AG04450 (cell line): Measurements from ENCODE around the gene CBLN3. TPM values are rescaled to one million over a fixed set of nuclear protein-coding genes. Genes with fewer than 3 reads are reported as not detected.

Source experiments
- CTCF ChIA-PET: fragments of 300-600, 350-600 bp; formaldehyde crosslinking; extraction: SDS; loops from one replicate; lab custom pipeline; 2022; ENCODE audit warnings: antibody characterized with exemption, inconsistent platforms; lab: Charles Lee
- POLR2A ChIA-PET: fragments of 350-600 bp; formaldehyde crosslinking; extraction: SDS; loops from one replicate; lab custom pipeline; 2021; ENCODE audit warnings: antibody characterized with exemption, inconsistent platforms; lab: Yijun Ruan, JAX
- DNase-seq: peaks from one replicate; pipeline ENCODE4 v3.0.0-alpha.2; 2011; ENCODE audit warnings: low read depth, low spot score
- H3K27ac ChIP-seq: one replicate; pipeline ENCODE4 v1.5.1; 2012; ENCODE audit warnings: low read depth, low read length, control low read depth
- H3K27me3 ChIP-seq: one replicate; pipeline ENCODE4 v1.6.0; 2012; ENCODE audit warnings: low read length; ENCODE audit not compliant: control insufficient read depth, insufficient read depth
- H3K4me3 ChIP-seq: 2 replicates; pipeline ENCODE4 v1.5.1; 2011; ENCODE audit warnings: mild to moderate bottlenecking, low read depth, low read length, control low read depth
- H3K9me3 ChIP-seq: 2 replicates; pipeline ENCODE4 v1.5.1; 2012; ENCODE audit warnings: low read length; ENCODE audit not compliant: control insufficient read depth, insufficient read depth
- CTCF ChIP-seq: IDR thresholded peaks from 2 replicates; pipeline ENCODE4 v1.5.1; 2011; ENCODE audit warnings: low read depth, low read length, control low read depth, inconsistent platforms
- polyA plus RNA-seq: library from polyadenylated mRNA; depleted of rRNA; stranded (reverse); fragments of >200 nt; gene quantifications from 2 replicates; pipeline ENCODE4 v1.2.3, GENCODE V29; 2011

CBLN3 gene
- polyA plus RNA-seq, 1 experiment = 1.8 TPM

- POLR2A ChIA-PET = interaction anchor here (0.6 to 2.2 kb wide), 6 partner anchors 38 to 196 kb away, joined by 3 to 13 read pairs (median 4); partner anchors contain the start of genes GZMB and NYNRIN
- H3K27ac ChIP-seq = no peak overlapping the region
- H3K27me3 ChIP-seq = no peaks in the 10 kb centered on the region
- CTCF ChIA-PET = interaction anchor here (0.5 to 13.3 kb wide), 23 partner anchors 12 to 1555 kb away, joined by 3 to 712 read pairs (median 5); partner anchors contain the start of genes ADCY4, CIDEB, LTB4R2 and RIPK3
- TF ChIP-seq CTCF = no peak
- DNase-seq = no peak
- no peaks in the 10 kb centered on the region; the same call in 1 of the 2 replicates for H3K9me3 ChIP-seq
- no peak overlapping the region for H3K4me3 ChIP-seq
These were observed 7.7 kb upstream of the CBLN3 start for GRCh38 chr14:24437020-24437735.

- DNase-seq = peak; percentile 49
- peak; percentile 83 for TF ChIP-seq CTCF
- no peak overlapping the region for H3K4me3 ChIP-seq
- ChIA-PET POLR2A (interaction anchor here (1.2 to 2.2 kb wide), 3 partner anchors 38 to 104 kb away, joined by 4 to 13 read pairs (median 8); partner anchors contain the start of gene NYNRIN), CTCF (interaction anchor here (0.5 to 13.3 kb wide), 27 partner anchors 11 to 1554 kb away, joined by 3 to 712 read pairs (median 4); partner anchors contain the start of genes ADCY4, CIDEB, LTB4R2 and RABGGTA)
- H3K27ac ChIP-seq = peak overlapping the region; percentile 21
- no peaks in the 10 kb centered on the region for H3K27me3 ChIP-seq
- H3K9me3 ChIP-seq = no peaks in the 10 kb centered on the region; the same call in 1 of the 2 replicates
These were observed 7.0 kb upstream of the CBLN3 start for GRCh38 chr14:24436355-24437019.

GRCh38 chr14:24435998-24436354, 6.5 kb upstream of the CBLN3 start:
- H3K27ac ChIP-seq = no peak overlapping the region
- no peak overlapping the region for H3K4me3 ChIP-seq
- TF ChIP-seq CTCF = no peak
- DNase-seq = no peak
- POLR2A ChIA-PET = interaction anchor here (1.2 to 2.2 kb wide), 3 partner anchors 37 to 103 kb away, joined by 4 to 13 read pairs (median 8); partner anchors contain the start of gene NYNRIN
- H3K9me3 ChIP-seq = no peaks in the 10 kb centered on the region; the same call in 1 of the 2 replicates
- no peaks in the 10 kb centered on the region for H3K27me3 ChIP-seq
- CTCF ChIA-PET = interaction anchor here (0.6 to 13.3 kb wide), 21 partner anchors 11 to 205 kb away, joined by 3 to 712 read pairs (median 7); partner anchors contain the start of genes ADCY4, CIDEB, LTB4R2 and RABGGTA

- ChIA-PET CTCF (interaction anchor here (0.6 to 13.3 kb wide), 8 partner anchors 10 to 164 kb away, joined by 3 to 712 read pairs (median 14); partner anchors contain the start of genes ADCY4, CIDEB, LTB4R2 and RABGGTA), POLR2A (interaction anchor here (2.2 kb wide), 1 partner anchor 69 kb away, joined by 8 read pairs; no protein-coding TSS in a partner anchor)
- TF ChIP-seq CTCF = no peak
- Histone ChIP-seq H3K9me3 (peaks cover 3% of the 10 kb centered on the region; the same call in 1 of the 2 replicates), H3K27ac (peak overlapping the region; percentile 3), H3K4me3 (no peak overlapping the region), H3K27me3 (no peaks in the 10 kb centered on the region)
- DNase-seq = no peak
These were observed 5.8 kb upstream of the CBLN3 start for GRCh38 chr14:24435192-24435810.
